CD4-positive, alpha-beta T cell treated with Interleukin-15 for 4 hours (primary cell): Measurements from ENCODE around the gene ZNF441.
"Not testable (repeated sequence)": the region's sequence is repeated elsewhere in the genome, so short reads cannot be mapped to it uniquely, and the experiment has no call there.

Experiments used
- DNase-seq: peaks from one replicate; pipeline ENCODE4 v3.0.0-alpha.2; 2020; ENCODE audit warnings: low spot score

The ZNF441 gene

GRCh38 chr19:11766597-11767591 lies at the start of gene ZNF441:
Gene ZNF441, plus strand, starts transcription at chr19:11767000. Its CDS starts 194 bp downstream, at chr19:11767194.
- DNase-seq, result peak; percentile 93

DNA sequence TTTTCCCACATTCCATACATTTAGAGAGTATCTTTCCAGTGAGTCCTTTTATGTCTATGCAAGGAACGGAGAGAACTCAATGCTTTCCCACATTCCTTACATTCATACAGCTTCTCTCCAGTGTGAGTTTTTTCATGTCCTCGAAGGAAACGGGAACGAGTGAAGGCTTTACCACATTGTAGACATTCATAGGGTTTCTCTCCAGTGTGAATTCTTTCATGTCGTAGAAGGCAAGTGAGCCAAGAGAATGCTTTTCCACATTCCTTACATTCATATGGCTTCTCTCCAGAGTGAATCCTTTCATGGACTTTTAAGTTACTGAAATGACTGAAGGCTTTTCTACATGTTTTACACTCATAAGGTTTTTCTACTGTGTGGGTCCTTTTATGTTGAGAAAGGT lies 45.1 kb upstream of the ZNF441 start:
- no peak for DNase-seq

DNA sequence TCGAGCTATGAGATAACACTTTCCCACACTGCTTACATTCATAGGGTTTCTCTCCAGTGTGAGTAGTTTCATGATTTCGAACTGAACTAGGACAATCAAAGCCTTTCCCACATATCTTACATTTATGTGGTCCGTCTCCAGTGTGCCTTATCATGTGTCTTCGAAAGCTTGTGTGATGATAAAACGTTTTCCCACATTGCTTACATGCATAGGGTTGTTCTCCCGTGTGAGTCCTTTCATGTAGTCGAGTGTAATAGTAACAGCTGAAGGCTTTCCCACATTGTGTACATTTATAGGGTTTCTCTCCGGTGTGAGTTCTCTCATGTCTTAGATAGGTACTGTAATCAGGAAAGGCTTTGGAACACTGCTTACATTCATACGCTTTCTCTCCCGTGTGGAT lies 44.4 kb upstream of the ZNF441 start:
- DNase-seq, result no peak

GRCh38 chr19:11729586-11729985 lies 37.2 kb upstream of the ZNF441 start:
- DNase-seq, result no peak

DNA sequence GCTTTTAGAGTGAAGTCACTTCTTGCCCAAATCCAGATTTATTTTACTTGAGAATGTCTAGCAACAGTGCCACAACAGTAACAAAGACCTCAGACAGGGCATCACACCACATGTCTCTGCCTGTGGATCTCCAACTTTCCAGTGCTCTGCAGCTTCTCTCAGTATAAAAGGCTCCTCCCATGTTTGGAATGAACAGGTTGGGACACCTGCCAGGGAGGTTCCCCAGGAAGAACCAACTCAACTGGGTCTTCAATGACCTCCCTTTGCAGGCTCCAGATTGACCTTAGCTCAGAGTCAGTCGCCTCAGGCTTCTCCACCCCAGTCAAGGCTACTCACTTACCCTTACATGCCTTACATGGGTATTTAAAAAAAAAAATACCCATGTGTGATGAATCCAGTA lies 31.4 kb upstream of the ZNF441 start:
- DNase-seq, result no peak

- no peak for DNase-seq
These were observed 30.1 kb upstream of the ZNF441 start for GRCh38 chr19:11736696-11737095.

DNA sequence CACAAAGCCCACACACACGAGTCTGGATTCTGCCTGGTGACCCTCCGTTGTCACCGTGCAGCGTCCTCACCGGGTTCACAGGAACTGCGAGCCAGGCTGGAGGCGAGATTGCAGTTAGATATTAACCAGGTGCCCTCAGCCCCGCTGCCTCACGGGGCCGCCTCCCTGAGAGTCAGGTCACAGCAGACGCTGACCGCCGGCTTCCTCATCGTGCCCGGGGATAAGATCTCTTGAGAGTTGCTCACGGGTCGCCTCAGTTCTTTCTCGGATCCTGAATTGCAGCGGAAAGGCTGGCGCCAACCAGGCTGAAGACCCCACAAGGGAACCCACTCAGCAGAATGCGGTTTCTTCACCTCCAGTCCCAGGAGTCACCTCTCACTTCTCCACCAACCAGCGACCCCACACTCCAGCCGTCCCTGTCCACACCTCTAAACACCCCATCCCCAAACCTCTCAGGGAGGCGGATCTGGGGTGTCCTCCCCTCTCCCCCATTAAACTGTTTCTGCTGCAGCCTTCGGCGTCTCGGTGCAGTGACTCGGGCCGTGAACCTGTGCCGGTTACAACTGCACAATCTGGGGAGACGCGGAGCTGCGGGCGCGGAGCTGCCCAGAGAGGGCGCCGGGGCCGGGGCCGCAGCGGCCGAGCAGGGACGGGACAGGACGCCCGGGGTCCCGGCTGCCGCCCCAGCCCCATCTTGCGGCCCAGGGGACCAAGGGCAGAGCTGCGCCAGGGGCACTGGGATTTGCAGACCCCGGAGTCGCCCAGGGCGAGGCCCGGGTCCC lies 28.6 kb upstream of the ZNF441 start:
- DNase-seq, result peak; percentile 19

- DNase-seq, result peak; percentile 98
These were observed 27.8 kb upstream of the ZNF441 start, which contains the start of gene ZNF823 for GRCh38 chr19:11738746-11739620. Gene ZNF823, minus strand, starts transcription at chr19:11738946. Its CDS starts 127 bp downstream, at chr19:11738819.

DNA sequence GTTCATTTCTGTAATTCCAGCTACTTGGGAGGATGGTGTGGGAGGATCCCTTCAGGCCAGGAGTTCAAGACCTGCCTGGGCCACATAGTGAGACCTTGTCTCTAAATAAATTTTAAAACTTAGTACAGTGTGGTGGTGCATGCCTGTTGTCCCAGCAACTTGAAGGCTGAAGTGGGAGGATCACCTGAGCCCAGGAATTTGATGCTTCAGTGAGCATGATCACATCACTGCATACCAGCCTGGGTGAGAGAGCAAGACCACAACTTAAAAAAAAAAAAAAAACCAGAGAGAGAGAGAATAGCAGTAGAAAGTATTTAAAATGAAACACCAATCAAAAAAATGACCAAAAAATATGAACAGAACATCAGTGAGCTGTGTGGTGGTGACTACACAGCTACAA lies 20.9 kb upstream of the ZNF441 start:
- DNase-seq, result no peak

DNA sequence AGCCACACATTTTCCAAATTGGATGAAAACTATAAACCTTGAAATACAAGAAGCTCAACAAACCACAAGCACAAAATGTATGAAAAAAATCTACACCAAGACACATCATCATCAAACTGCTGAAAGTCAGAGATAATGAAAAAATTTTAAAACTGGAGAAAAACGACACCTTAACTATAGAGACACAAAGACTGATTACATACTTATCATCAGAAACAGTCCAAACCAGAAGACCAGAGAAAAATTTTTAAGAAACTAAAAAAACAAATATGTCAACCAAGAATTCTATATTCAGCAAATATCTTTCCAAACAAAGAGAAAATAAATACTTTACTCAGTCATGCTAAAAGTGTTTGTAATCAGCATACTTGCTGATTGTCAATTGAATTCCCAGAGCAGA lies 19.5 kb upstream of the ZNF441 start:
- DNase-seq, result no peak

DNA sequence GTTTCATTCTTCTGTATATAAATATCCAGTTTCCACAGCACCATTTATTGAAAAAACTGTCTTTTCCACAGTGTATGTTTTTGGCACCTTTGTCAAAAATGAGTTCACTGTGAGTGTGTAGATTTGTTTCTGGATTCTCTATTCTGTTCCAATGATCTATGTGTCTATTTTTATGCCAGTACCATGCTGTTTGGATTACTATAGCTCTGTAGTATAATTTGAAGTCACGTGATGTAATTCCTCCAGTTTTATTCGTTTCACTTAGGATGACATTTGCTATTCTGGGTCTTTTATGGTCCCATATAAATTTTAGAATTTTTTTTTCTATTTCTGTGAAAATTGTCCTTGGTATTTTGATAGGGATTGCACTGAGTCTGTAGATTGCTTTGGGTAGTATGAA lies 17.0 kb upstream of the ZNF441 start:
- no peak for DNase-seq

DNA sequence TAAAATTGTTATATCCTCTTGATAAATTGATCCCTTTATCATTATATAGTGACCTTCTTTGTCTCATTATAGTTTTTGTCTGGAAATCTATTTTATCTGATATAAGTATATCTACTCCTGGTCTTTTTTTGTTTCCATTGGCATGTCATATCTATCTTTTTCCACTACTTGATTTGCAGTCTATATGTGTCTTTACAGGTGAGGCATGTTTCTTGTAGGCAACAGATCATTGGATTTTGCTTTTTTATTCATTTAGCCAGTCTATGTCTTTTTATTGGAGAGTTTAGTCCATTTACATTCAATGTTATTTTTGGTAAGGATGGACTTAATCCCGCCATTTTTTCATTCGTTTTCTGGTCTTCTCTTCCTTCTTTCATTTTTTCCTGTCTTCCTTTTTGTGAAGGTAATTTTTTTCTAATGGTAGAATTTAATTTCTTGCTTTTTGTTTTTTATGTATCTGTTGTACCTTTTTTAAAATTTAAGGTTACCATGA lies 14.5 kb upstream of the ZNF441 start:
- no peak for DNase-seq

DNA sequence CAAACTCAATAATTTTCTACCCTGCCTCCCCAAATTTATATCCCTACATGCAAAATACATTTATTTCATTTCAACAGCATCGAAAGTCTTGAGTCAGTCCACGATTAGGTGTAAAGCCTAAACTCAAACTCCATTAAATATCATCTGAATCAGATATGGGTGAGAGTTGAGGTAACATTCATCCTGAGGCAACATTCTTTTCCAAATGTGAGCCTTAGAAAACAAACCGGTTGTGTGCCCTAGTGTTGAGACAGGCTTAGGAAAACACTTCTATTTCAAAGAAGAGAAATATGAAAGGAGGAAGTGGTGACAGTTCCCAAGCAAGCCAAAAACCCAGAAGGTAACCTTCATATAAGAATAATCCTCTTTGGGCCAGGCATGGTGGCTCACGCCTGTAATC lies 12.1 kb upstream of the ZNF441 start:
- DNase-seq, result no peak

GRCh38 chr19:11756965-11757364 lies 9.8 kb upstream of the ZNF441 start:
- no peak for DNase-seq

DNA sequence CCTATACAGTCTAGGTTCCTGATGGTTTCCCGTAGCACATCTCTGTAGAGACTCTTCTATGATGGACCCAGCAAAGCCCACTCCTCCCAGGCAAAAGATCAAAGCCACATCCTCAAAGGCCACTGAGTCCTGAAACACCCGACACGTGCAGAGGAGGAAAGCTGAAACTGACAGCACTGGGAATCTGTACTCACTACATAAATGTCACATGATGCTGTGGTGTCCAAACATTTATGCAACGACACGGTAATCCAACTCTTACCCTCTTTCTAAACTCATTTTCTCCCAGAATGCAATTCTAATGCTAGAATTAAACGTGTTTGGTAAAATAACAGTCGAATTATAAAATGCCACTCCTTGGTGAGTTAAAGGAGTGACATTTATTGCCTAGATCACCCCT lies 7.0 kb upstream of the ZNF441 start:
- no peak for DNase-seq

- no peak for DNase-seq
These were observed 3.7 kb upstream of the ZNF441 start for GRCh38 chr19:11763117-11763516.

DNA sequence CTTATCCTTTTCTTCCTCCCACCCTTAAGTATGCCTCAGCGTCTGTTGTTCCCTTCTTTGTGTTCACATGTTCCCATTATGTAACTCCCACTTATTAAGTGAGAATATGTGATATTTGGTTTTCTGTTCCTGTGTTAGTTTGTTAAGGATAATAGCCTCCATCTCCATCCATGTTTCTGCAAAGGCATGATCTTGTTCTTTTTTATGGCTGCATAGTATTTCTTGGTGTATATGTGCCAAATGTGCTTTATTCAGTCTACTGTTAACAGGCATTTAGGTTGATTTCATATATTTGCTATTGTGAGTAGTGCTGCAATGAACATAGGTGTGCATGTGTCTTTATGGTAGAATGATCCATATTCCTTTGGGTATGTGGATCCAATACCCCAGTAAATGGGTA lies 3.2 kb upstream of the ZNF441 start:
- DNase-seq, result no peak

DNA sequence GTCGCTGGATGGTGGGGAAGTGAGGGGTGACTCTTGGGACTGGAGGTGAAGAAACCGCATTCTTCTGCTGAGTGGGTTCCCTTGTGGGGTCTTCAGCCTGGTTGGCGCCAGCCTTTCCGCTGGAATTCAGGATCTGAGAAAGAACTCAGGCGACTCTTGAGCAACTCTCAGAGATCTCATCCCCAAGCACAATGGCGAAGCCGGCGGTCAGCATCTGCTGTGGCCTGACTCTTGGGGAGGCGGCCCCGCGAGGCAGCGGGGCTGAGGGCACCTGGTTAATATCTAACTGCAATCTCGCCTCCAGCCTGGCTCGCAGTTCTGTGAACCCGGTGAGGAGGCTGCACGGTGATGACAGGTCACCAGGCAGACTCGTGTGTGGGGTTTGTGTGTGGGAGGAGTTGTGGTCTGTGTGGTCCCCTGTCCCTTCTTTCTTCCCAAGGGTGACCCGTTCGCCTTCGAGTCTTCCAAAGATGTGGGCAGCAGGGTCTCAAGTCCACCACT lies 883 bp downstream of the ZNF441 start:
- peak; percentile 23 for DNase-seq

DNA sequence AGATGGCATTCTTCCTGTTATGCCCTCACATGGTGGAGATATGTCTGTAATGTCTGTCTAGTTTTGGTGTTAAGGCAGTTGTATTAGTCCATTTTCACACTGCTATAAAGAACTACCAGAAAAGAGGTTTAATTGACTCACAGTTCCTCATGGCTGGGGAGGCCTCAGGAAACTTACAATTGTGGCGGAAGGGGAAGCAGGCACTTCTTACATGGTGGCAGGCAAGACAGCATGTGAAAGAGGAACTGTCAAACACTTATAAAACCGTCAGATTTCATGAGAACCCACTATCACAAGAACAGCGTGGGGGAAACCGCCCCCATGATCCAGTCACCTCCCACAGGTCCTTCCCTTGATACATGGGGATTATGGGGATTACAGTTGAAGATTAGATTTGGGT lies 3.2 kb downstream of the ZNF441 start:
- DNase-seq, result no peak

DNA sequence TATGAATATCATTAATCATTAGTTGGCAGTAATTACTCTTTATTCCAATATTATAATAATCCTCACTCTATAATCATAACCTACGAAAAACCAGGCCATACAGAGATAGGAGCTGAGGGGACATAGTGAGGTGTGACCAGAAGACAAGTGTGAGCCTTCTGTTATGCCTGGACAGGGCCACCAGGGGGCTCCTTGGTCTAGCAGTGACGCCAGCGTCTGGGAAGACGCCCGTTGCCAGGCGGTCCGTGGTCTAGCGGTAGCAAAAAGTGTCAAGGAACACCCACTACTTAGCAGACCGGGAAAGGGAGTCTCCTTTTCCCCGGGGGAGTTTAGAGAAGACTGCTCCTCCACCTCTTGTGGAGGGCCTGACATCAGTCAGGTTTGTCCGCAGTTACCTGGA lies 4.7 kb downstream of the ZNF441 start:
- DNase-seq, result not testable (repeated sequence)

DNA sequence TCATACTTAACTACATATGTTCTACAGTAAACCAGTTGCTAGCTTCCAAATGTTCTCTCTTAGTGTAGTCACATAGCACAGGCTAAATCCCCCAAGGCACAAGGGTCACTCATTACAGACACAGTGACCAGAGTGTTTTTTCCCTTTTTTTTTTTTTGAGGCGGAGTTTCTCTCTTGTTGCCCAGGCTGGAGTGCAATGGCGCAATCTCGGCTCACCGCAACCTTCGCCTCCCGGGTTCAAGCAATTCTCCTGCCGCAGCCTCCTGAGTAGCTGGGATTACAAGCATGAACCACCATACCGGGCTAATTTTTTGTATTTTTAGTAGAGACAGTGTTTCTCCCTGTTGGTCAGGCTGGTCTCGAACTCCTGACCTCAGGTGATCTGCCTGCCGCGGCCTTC lies 9.9 kb downstream of the ZNF441 start:
- DNase-seq, result not testable (repeated sequence)
